Stimulated activated memory B cell treated with anti-CD40 and anti-IgM and Interleukin-4, amounts not matched to agents 10 μg/mL and 1 μg/mL and 100 μg/mL, for 72 hours (primary cell): Measurements from ENCODE around the gene CLIC2.
A peak's percentile ranks its signal among the peaks of the same experiment; 100 is the strongest.
"Not testable (repeated sequence)": the region's sequence is repeated elsewhere in the genome, so short reads cannot be mapped to it uniquely, and the experiment has no call there.

Experiments
- ATAC-seq: fragments of 150-1000 bp; cut with Tn5 transposase; 2 replicates; pipeline ENCODE4 v1.10.0; 2021
- H3K27ac Mint-ChIP-seq: one replicate; pipeline ENCODE4 v1.8.0; 2022; ENCODE audit warnings: mild to moderate bottlenecking, mixed read lengths
- H3K27me3 Mint-ChIP-seq: one replicate; pipeline ENCODE4 v1.8.0; 2022; ENCODE audit warnings: mixed read lengths
- H3K36me3 Mint-ChIP-seq: one replicate; pipeline ENCODE4 v1.8.0; 2022; ENCODE audit warnings: mixed read lengths
- H3K4me1 Mint-ChIP-seq: one replicate; pipeline ENCODE4 v1.8.0; 2022; ENCODE audit warnings: mixed read lengths
- H3K4me3 Mint-ChIP-seq: one replicate; pipeline ENCODE4 v1.8.0; 2022; ENCODE audit warnings: mild to moderate bottlenecking, moderate library complexity, mixed read lengths
- H3K9me3 Mint-ChIP-seq: one replicate; pipeline ENCODE4 v1.8.0; 2022; ENCODE audit warnings: mixed read lengths

The CLIC2 gene

GRCh38 chrX:155334486-155335336 is at the start of gene CLIC2:
TSS of gene CLIC2 (minus strand) at chrX:155334614. CDS start at chrX:155334427, 187 bp downstream.
- Mint-ChIP-seq H3K9me3 (no peaks in the 10 kb centered on the region), H3K36me3 (no peaks in the 10 kb centered on the region), H3K4me1 (no peaks in the 10 kb centered on the region), H3K27ac (no peak within 1 kb of the TSS), H3K4me3 (no peak within 1 kb of the TSS), H3K27me3 (no peaks in the 10 kb centered on the region)
- no peak for ATAC-seq

GRCh38 chrX:155382529-155382967 is 48.1 kb upstream of the CLIC2 start:
- H3K36me3 Mint-ChIP-seq, H3K4me1 Mint-ChIP-seq, H3K9me3 Mint-ChIP-seq, H3K4me3 Mint-ChIP-seq, H3K27me3 Mint-ChIP-seq, H3K27ac Mint-ChIP-seq: not testable (repeated sequence)
- peak; percentile 75 for ATAC-seq

- H3K27me3 Mint-ChIP-seq, H3K27ac Mint-ChIP-seq, H3K4me1 Mint-ChIP-seq, H3K36me3 Mint-ChIP-seq, H3K9me3 Mint-ChIP-seq, H3K4me3 Mint-ChIP-seq: not testable (repeated sequence)
- peak; percentile 94 for ATAC-seq
Observed at GRCh38 chrX:155381843-155382528, 47.6 kb upstream of the CLIC2 start, which contains the start of gene F8A2. TSS of gene F8A2 (plus strand) at chrX:155382095. CDS start at chrX:155382115, 20 bp downstream.

- not testable (repeated sequence) for H3K36me3 Mint-ChIP-seq, H3K27ac Mint-ChIP-seq, H3K4me1 Mint-ChIP-seq, H3K9me3 Mint-ChIP-seq, H3K27me3 Mint-ChIP-seq, ATAC-seq, H3K4me3 Mint-ChIP-seq
Observed at GRCh38 chrX:155379802-155380201, 45.4 kb upstream of the CLIC2 start.

- H3K9me3 Mint-ChIP-seq, H3K36me3 Mint-ChIP-seq, H3K27me3 Mint-ChIP-seq, H3K27ac Mint-ChIP-seq, H3K4me3 Mint-ChIP-seq, H3K4me1 Mint-ChIP-seq: not testable (repeated sequence)
- peak; percentile 65 for ATAC-seq
Observed at GRCh38 chrX:155373777-155374458, 39.5 kb upstream of the CLIC2 start.

GRCh38 chrX:155363712-155364111 is 29.3 kb upstream of the CLIC2 start:
- H3K27ac Mint-ChIP-seq, H3K36me3 Mint-ChIP-seq, H3K4me1 Mint-ChIP-seq, ATAC-seq, H3K9me3 Mint-ChIP-seq, H3K27me3 Mint-ChIP-seq, H3K4me3 Mint-ChIP-seq: not testable (repeated sequence)

- not testable (repeated sequence) for H3K27ac Mint-ChIP-seq, ATAC-seq, H3K4me3 Mint-ChIP-seq, H3K27me3 Mint-ChIP-seq, H3K36me3 Mint-ChIP-seq, H3K4me1 Mint-ChIP-seq, H3K9me3 Mint-ChIP-seq
Observed at GRCh38 chrX:155349448-155349847, 15.0 kb upstream of the CLIC2 start.

GRCh38 chrX:155345689-155346088 is 11.3 kb upstream of the CLIC2 start:
- ATAC-seq, H3K27ac Mint-ChIP-seq, H3K4me1 Mint-ChIP-seq, H3K9me3 Mint-ChIP-seq, H3K4me3 Mint-ChIP-seq, H3K36me3 Mint-ChIP-seq, H3K27me3 Mint-ChIP-seq: not testable (repeated sequence)

GRCh38 chrX:155335337-155335712 is 911 bp upstream of the CLIC2 start:
- not testable (repeated sequence) for H3K27ac Mint-ChIP-seq, H3K9me3 Mint-ChIP-seq, H3K36me3 Mint-ChIP-seq, H3K27me3 Mint-ChIP-seq, ATAC-seq, H3K4me1 Mint-ChIP-seq, H3K4me3 Mint-ChIP-seq

- H3K4me3 Mint-ChIP-seq = no peak overlapping the region
- H3K36me3 Mint-ChIP-seq = no peaks in the 10 kb centered on the region
- no peak overlapping the region for H3K27ac Mint-ChIP-seq
- no peaks in the 10 kb centered on the region for H3K27me3 Mint-ChIP-seq
- no peaks in the 10 kb centered on the region for H3K9me3 Mint-ChIP-seq
- no peaks in the 10 kb centered on the region for H3K4me1 Mint-ChIP-seq
- ATAC-seq = no peak
Observed at GRCh38 chrX:155333544-155334100, 792 bp downstream of the CLIC2 start.

GRCh38 chrX:155330992-155331391 is 3.4 kb downstream of the CLIC2 start:
- no peaks in the 10 kb centered on the region for H3K36me3 Mint-ChIP-seq
- H3K4me3 Mint-ChIP-seq = no peak overlapping the region
- H3K4me1 Mint-ChIP-seq = no peaks in the 10 kb centered on the region
- H3K27ac Mint-ChIP-seq = no peak overlapping the region
- ATAC-seq = no peak
- H3K27me3 Mint-ChIP-seq = no peaks in the 10 kb centered on the region
- no peaks in the 10 kb centered on the region for H3K9me3 Mint-ChIP-seq

GRCh38 chrX:155329293-155329692 is 5.1 kb downstream of the CLIC2 start:
- Mint-ChIP-seq H3K9me3 (peaks cover 2% of the 10 kb centered on the region), H3K4me3 (no peak overlapping the region), H3K36me3 (no peaks in the 10 kb centered on the region), H3K27me3 (no peaks in the 10 kb centered on the region), H3K4me1 (no peaks in the 10 kb centered on the region), H3K27ac (no peak overlapping the region)
- no peak for ATAC-seq

- H3K9me3 Mint-ChIP-seq = peaks cover 2% of the 10 kb centered on the region
- H3K4me1 Mint-ChIP-seq = no peaks in the 10 kb centered on the region
- no peak overlapping the region for H3K27ac Mint-ChIP-seq
- H3K36me3 Mint-ChIP-seq = no peaks in the 10 kb centered on the region
- H3K27me3 Mint-ChIP-seq = peaks cover 12% of the 10 kb centered on the region
- no peak for ATAC-seq
- H3K4me3 Mint-ChIP-seq = no peak overlapping the region
Observed at GRCh38 chrX:155326610-155327009, 7.8 kb downstream of the CLIC2 start.

GRCh38 chrX:155314260-155314659 is 20.2 kb downstream of the CLIC2 start:
- Mint-ChIP-seq H3K4me3 (no peak overlapping the region), H3K27ac (no peak overlapping the region), H3K36me3 (no peaks in the 10 kb centered on the region), H3K27me3 (no peaks in the 10 kb centered on the region), H3K4me1 (no peaks in the 10 kb centered on the region), H3K9me3 (peaks cover 4% of the 10 kb centered on the region)
- no peak for ATAC-seq

GRCh38 chrX:155313766-155314165 is 20.6 kb downstream of the CLIC2 start:
- no peaks in the 10 kb centered on the region for H3K27me3 Mint-ChIP-seq
- no peak overlapping the region for H3K27ac Mint-ChIP-seq
- no peaks in the 10 kb centered on the region for H3K4me1 Mint-ChIP-seq
- H3K36me3 Mint-ChIP-seq = no peaks in the 10 kb centered on the region
- ATAC-seq = no peak
- H3K4me3 Mint-ChIP-seq = no peak overlapping the region
- H3K9me3 Mint-ChIP-seq = peaks cover 4% of the 10 kb centered on the region
